Measurements from ENCODE around the gene SAMD4A.

SAMD4A gene

DNA sequence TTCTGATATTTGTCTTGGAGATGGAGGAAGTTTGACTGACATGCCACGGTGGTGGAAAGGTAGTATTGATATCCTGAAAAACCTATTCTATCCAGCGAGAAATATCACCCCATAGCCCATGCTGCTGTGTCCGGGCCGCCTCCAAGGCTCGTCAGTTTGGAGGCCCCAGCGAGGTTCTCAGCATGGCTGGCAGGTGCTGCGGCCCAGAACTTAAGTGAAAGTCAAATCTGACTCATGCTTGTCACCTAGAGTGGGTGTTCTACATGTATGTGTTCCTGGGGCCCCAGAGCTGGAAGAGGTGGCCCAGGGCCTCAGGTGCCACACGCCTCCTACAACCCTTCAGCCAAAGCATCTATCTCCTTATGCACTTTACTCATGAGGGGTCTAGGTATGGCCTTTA lies 242.8 kb downstream of the SAMD4A start:
- DNase-seq = no peak

GRCh38 chr14:54812617-54813016 lies 245.7 kb downstream of the SAMD4A start:
- DNase-seq = no peak

DNA sequence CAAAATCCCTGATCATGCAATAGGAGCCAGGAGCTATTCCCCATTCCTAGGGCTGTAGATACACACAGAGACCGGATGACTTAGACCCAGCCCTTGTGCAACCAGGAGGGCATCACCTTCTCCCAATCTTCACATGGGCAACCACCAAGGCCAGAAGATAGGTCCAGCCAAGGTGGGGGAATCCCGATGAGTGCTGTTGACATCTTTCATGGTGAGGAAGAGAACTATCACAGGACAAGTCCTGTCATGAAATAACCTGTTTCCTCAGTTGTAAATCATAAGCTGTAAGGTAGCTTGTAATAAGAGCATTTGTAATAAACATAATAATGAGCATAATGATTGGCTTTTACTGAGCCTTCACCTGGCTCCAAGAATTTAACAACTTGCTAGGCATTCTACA lies 246.2 kb downstream of the SAMD4A start:
- DNase-seq = no peak

- DNase-seq = no peak
Measured at GRCh38 chr14:54814076-54814475, 247.1 kb downstream of the SAMD4A start.

DNA sequence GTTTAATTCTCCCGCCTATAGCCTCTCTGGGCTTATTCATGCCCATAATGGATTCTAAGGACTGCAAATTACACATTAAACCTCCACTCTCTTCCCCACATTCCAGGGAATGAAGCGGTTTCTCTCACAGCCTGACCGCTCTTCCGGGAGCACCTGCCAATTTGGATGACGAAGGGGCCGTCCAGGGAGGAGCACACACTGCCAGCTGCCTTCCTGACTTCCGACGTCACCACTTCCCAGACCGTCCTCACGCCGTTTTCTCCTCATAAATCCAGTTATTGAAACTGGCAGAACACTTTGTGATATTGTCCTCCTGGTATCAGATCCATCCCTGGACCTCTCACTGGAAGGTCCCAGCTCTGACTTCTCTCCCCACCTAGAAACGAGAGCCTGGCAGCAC lies 248.1 kb downstream of the SAMD4A start:
- DNase-seq = peak; percentile 60

DNA sequence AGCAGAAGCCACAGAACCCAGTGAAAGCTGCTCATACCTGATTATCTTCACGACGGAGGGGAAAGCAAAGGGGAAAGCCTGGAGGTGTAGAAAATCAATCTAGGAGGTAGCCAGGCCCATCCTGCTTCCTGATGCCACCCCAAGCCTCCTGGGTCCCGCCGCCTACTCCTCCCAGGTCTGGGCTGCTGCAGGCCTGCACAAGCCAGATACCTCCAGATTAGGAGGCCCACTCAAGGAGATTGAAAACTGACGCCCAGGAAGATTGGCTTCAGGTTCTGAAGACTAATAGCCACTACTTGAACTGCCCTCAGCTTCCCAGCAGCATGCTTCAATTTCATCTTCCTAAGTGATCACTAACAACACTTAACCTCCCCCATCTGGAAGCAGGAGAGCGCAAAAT lies 248.6 kb downstream of the SAMD4A start:
- DNase-seq = no peak

- DNase-seq = no peak
Measured at GRCh38 chr14:54816450-54816849, 249.5 kb downstream of the SAMD4A start.

DNA sequence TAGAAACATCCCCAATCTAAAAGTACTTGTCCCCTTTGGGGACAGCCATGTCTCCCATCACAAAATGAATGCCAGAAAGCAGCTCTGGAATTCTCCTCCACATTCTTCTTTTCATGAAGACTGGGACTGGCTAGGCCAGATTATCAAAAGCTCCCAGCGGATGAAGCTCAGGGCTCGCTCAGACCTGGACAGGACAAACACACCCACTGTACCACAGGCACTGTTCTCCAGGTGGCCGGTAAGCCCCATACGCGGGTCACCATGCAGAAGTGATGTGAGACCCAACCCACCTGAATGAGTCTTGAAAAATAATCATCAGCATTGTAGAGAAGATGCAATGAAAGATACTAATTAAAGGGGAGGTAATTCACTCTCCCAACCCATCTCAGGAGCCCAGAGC lies 250.6 kb downstream of the SAMD4A start:
- no peak for DNase-seq

DNA sequence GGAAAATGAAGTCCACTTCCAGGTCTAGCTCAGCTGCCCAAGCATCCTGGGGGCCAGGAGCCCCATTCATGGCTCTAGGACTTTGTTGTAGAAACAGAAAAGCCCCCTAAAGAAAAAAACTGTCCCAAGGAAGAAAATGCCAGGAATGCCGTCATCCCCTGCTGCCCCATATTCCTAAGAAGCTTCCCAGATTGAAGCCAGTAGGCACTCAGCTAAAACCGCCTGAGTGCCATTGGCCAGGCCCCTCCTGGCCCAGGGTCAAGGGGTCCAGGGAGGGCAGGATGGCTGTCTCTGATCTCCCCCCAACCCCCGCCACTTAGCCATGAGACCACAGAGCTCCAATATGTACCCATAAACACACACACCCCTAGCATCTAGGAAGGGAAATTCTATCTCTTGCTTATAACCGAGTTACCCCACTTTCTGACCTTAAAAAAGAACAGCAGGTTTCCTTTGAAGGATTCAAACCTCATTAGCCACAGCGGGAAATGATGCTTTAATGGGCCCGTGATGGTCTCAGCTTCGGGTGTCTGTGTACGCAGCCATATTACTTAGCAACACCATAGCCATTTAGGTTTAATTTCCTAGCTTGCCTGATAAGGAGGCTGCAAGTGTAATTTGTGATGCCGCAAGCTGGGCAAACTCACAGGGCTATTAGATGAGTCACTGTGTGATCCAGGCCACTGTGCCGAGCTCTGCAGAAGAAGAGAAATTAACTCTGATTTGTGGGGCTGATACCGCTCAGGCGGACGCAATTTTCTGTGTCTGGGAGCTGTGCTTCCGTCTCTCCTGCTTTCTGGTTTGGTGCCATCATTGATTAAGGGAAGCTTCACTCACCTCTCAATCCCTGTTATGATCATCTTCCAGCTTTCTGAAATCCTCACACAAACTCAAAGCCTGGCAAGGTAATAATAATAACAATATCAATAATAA lies 251.5 kb downstream of the SAMD4A start:
- DNase-seq = peak; percentile 86

GRCh38 chr14:54822685-54823084 lies 255.8 kb downstream of the SAMD4A start:
- DNase-seq = no peak

DNA sequence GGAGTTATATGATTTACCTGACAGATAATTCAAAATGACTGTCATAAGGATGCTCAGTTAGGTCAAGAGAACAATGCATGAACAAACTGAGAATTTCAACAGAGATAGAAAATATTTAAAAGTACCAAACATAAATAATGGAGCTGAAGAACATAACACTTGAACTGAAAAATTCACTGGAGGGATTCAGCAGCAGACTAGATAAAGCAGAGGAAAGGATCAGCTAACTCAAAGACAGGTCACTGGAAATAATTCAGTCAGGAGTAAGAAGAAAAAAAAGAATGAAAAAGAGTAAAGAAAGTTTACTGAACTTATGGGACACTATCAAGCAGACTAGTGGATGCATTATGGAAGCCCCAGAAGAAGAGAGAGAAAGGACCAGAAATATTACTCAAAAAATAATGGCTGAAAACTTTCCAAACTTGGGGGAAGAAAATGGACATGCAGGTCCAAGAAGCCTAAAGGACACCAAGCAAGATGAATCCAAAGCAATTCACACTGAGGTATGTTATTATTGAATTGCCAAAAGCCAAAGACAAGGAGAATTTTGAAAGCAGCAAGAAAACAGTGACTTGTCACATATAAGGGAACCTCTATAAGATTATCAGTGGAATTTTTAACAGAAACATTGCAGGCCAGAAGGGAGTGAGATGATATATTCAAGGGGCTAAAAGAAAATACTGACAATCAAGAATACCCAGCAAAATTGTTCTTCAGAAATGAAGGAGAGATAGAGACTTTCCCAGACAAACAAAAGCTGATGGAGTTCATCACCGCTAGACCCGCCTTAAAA lies 257.0 kb downstream of the SAMD4A start:
- DNase-seq = no peak

DNA sequence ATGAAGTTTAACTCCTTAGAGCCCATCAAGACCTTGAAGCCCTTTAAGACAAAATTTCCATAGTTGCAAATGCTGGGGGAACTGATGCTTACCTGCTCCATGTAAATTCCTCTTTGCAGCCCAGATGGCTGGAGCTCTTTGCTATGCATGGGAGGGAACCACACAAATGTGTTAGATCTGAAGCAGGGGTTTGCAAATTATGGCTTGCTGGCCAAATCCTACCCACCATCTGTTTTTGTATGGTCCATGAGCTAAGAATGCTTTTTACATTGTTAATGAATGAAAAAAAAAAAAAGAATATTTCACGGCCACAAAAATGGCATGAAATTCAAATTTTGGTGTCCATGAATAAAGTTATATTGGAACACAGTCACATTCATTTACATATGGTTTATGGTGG lies 261.1 kb downstream of the SAMD4A start:
- DNase-seq = no peak

GRCh38 chr14:54829486-54830224 lies 262.7 kb downstream of the SAMD4A start:
- DNase-seq = no peak

DNA sequence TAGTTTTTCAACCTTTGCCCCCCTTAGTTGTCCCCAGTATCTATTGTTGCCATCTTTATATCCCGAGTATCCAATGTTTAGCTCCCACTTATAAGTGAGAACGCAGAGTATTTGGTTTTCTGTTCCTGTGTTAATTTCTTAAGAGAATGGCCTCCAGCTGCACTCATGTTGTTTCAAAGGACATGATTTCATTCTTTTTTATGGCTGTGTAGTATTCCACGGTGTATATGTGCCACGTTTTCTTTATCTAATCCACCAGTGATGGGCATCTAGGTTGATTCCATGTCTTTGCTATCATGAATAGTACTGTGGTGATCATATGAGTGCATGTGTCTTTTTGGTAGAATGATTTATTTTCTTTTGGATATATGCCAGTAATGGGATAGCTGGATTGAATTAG lies 263.7 kb downstream of the SAMD4A start:
- DNase-seq = no peak

- no peak for DNase-seq
Measured at GRCh38 chr14:54834081-54834480, 267.2 kb downstream of the SAMD4A start.

DNA sequence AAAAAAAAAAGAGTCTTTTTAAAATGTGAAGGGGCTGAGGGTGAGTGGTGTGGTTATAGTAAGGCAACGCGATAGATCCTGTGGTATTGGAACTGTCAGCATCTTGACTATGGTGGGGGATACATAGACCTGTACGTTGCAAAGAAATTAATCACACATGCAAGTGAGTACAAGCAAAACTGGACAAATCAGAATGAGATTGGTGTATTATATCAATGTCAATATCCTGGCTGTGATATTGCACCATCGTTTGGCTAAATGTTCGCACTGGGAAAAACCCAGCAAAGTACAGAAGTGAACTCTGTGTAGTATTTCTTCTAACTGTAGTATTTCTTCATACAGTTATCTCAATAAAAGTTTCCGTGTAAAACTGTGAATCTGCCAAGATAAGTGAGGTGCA lies 267.8 kb downstream of the SAMD4A start:
- DNase-seq = no peak

- DNase-seq = no peak
Measured at GRCh38 chr14:54836231-54836630, 269.3 kb downstream of the SAMD4A start.

- no peak for DNase-seq
Measured at GRCh38 chr14:54837508-54838149, 270.7 kb downstream of the SAMD4A start.

DNA sequence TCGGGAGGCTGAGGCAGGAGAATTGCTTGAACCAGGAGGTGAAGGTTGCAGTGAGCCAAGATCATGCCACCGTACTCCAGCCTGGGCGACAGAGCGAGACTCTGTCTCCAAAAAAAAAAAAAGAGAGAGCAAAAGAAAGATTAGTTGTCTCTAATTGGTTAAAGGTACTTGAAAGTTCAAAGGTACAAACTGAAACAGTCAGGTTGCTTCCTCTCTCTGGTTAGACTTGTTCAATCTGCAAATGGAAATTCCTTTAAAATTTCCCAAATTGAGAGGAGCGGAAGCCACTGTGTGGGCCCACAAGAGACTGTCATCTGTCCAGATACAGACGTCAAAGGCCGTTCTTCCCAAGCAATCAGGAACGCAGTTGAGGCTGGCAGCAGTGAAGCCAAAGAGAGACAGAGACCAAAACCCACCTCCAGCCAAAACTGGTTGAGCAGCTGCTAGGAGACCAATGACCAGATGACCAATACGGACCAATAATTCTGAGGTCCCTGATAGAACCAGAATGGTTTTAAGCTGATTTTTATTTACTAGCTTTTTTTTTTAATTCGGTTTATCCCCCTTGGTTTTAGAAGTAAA lies 272.1 kb downstream of the SAMD4A start:
- no peak for DNase-seq

GRCh38 chr14:54839701-54840119 lies 272.8 kb downstream of the SAMD4A start:
- peak; percentile 7 for DNase-seq

- no peak for DNase-seq
Measured at GRCh38 chr14:54840336-54840735, 273.4 kb downstream of the SAMD4A start.

DNA sequence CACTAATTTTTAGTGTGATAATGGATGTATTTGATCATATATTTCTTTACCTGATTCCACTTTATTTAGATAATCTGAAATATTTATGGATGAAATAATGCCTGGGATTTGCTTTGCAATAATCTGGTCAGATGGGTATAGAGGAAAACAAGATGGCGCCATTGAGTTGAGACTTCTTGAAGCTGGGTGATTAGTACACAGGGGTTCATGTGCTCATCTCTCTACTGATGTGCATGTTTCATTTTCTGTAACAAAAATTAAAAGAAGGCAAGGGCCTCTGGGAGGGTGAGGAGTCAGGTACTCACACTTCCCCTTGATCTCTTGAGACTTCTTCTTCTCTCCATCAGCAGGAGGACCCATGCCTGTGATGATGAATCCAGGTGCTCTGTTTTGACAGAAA lies 273.9 kb downstream of the SAMD4A start:
- DNase-seq = no peak
